MCF 10A (cell line): ENCODE results near the gene AGAP9. TPM values are rescaled to one million over a fixed set of nuclear protein-coding genes. Genes with fewer than 3 reads are reported as not detected.
"Not testable (repeated sequence)": the region's sequence is repeated elsewhere in the genome, so short reads cannot be mapped to it uniquely, and the experiment has no call there.

Experiments used
- BruUV-seq: library from RNA; stranded (reverse); fragments of 400-500 nt; replicated peaks from 2 replicates; lab custom pipeline; 2021; lab: Mats Ljungman, UMichigan
- CTCF ChIA-PET: fragments of 300-600 bp; sonication (Branson Sonifier 250); formaldehyde crosslinking; extraction: SDS; loops from one replicate; lab custom pipeline; 2021; ENCODE audit warnings: antibody characterized with exemption, inconsistent platforms; lab: Yijun Ruan, JAX
- POLR2A ChIA-PET: fragments of 300-600, 350-650 bp; sonication (Branson Sonifier 250); formaldehyde crosslinking; extraction: SDS; loops from one replicate; lab custom pipeline; 2020; ENCODE audit warnings: antibody characterized with exemption, inconsistent platforms; lab: Yijun Ruan, JAX
- DNase-seq: peaks from one replicate; pipeline ENCODE4 v3.0.0-alpha.2; 2018; ENCODE audit not compliant: unreplicated experiment
- H3K27ac Mint-ChIP-seq: one replicate; pipeline ENCODE4 v1.8.0; 2022; ENCODE audit warnings: mild to moderate bottlenecking, low read depth, mixed read lengths; ENCODE audit not compliant: unreplicated experiment
- H3K27me3 Mint-ChIP-seq: one replicate; pipeline ENCODE4 v1.8.0; 2022; ENCODE audit warnings: mixed read lengths; ENCODE audit not compliant: insufficient read depth, unreplicated experiment
- H3K36me3 Mint-ChIP-seq: one replicate; pipeline ENCODE4 v1.8.0; 2022; ENCODE audit warnings: mild to moderate bottlenecking, moderate library complexity, mixed read lengths; ENCODE audit not compliant: insufficient read depth, unreplicated experiment
- H3K4me1 Mint-ChIP-seq: one replicate; pipeline ENCODE4 v1.8.0; 2022; ENCODE audit warnings: mixed read lengths; ENCODE audit not compliant: insufficient read depth, unreplicated experiment
- H3K4me3 Mint-ChIP-seq: one replicate; pipeline ENCODE4 v1.8.0; 2022; ENCODE audit warnings: mild to moderate bottlenecking, moderate library complexity, mixed read lengths; ENCODE audit not compliant: unreplicated experiment
- H3K9me3 Mint-ChIP-seq: one replicate; pipeline ENCODE4 v1.8.0; 2022; ENCODE audit warnings: mixed read lengths; ENCODE audit not compliant: unreplicated experiment
- intact Hi-C: fragments of 100-400 bp; cut with micrococcal nuclease; formaldehyde crosslinking; loops from 2 replicates; pipeline ENCODE4 v1.14.1; 2022
- total RNA-seq: library from RNA; stranded (reverse); gene quantifications from 2 replicates; pipeline ENCODE4 v1.2.3, GENCODE V29; 2022

Gene AGAP9
- total RNA-seq, 1 experiment from 2014 or later, result 15.6 TPM

DNA sequence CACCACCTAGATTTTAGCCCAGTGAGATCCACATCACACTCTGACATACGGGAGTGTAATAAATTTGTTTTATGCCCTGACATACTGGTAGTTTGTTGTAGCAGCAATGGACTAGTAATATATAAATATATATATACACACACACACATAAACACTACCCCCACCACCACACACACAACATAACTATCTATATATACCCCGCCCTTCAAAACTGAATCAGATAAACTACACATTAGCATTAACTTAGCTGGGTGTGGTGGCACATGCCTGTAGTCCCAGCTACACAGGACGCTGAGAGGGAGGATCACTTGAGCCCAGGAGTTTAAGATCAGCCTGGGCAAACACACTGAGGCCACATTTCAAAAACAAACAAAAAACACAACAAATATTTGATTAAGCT is 13.0 kb upstream of the AGAP9 start:
- H3K9me3 Mint-ChIP-seq, BruUV-seq, CTCF ChIA-PET, H3K36me3 Mint-ChIP-seq, DNase-seq, H3K27me3 Mint-ChIP-seq, H3K4me1 Mint-ChIP-seq, H3K27ac Mint-ChIP-seq, H3K4me3 Mint-ChIP-seq, intact Hi-C loops, POLR2A ChIA-PET: not testable (repeated sequence)

GRCh38 chr10:47502313-47502712 is 21.1 kb downstream of the AGAP9 start:
- BruUV-seq, H3K4me3 Mint-ChIP-seq, POLR2A ChIA-PET, H3K27ac Mint-ChIP-seq, H3K9me3 Mint-ChIP-seq, H3K36me3 Mint-ChIP-seq, CTCF ChIA-PET, intact Hi-C loops, DNase-seq, H3K27me3 Mint-ChIP-seq, H3K4me1 Mint-ChIP-seq: not testable (repeated sequence)

DNA sequence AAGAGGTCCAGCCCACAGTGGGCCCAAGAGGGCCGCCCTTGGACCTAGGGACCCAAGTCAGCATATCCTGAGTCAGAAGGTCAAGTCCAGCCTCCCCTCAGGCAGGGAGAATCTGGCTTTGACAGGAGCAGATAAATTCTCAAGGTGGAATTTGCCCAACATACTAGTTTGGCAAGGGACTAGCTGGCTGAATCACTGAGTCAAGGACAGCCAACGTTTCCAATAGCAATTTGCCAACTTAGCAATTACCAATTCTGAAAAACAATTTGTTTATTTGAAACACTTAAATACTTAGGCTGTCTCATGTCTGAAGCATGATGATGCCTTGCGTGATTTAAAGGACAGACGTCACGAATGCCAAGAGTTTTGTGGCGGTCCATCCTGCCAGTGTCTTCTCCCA is 29.2 kb downstream of the AGAP9 start:
- H3K9me3 Mint-ChIP-seq, BruUV-seq, CTCF ChIA-PET, POLR2A ChIA-PET, DNase-seq, H3K36me3 Mint-ChIP-seq, H3K27ac Mint-ChIP-seq, H3K4me3 Mint-ChIP-seq, H3K27me3 Mint-ChIP-seq, H3K4me1 Mint-ChIP-seq, intact Hi-C loops: not testable (repeated sequence)

- H3K27ac Mint-ChIP-seq, intact Hi-C loops, H3K27me3 Mint-ChIP-seq, H3K9me3 Mint-ChIP-seq, DNase-seq, BruUV-seq, POLR2A ChIA-PET, H3K4me3 Mint-ChIP-seq, H3K36me3 Mint-ChIP-seq, H3K4me1 Mint-ChIP-seq, CTCF ChIA-PET: not testable (repeated sequence)
Measured at GRCh38 chr10:47491600-47491999, 31.8 kb downstream of the AGAP9 start, which contains the start of gene FAM25G. FAM25G (minus strand) TSS chr10:47491700; CDS start chr10:47491674, 26 bp downstream.

GRCh38 chr10:47489630-47490029 is 33.8 kb downstream of the AGAP9 start:
- POLR2A ChIA-PET, H3K4me1 Mint-ChIP-seq, H3K27ac Mint-ChIP-seq, intact Hi-C loops, BruUV-seq, CTCF ChIA-PET, H3K27me3 Mint-ChIP-seq, H3K9me3 Mint-ChIP-seq, DNase-seq, H3K36me3 Mint-ChIP-seq, H3K4me3 Mint-ChIP-seq: not testable (repeated sequence)

- DNase-seq, result peak; percentile 14
- POLR2A ChIA-PET, H3K4me1 Mint-ChIP-seq, H3K27me3 Mint-ChIP-seq, H3K36me3 Mint-ChIP-seq, CTCF ChIA-PET, H3K4me3 Mint-ChIP-seq, BruUV-seq, H3K27ac Mint-ChIP-seq, intact Hi-C loops, H3K9me3 Mint-ChIP-seq: not testable (repeated sequence)
Measured at GRCh38 chr10:47485943-47486342, 37.5 kb downstream of the AGAP9 start.

DNA sequence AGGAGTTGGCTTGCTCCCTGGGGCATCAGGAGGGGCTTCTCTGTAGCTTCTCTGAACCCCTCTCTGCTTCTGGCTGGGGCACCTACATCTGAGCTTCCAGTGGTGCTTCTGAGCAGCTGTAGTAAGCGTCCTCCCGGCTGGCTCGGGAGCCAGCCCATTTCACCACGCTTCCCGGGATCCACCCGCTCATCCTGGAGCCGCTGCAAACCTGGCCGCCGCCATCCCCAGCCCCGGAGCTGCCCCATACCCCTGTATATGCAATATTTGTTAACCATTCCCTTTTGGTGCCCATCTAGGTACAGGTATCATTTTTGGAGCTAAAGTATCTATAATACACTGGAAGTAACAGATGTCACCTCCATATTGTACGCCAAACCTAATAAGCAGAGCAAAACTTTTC is 38.7 kb downstream of the AGAP9 start:
- H3K36me3 Mint-ChIP-seq, CTCF ChIA-PET, POLR2A ChIA-PET, H3K4me1 Mint-ChIP-seq, DNase-seq, BruUV-seq, H3K27me3 Mint-ChIP-seq, H3K9me3 Mint-ChIP-seq, H3K27ac Mint-ChIP-seq, intact Hi-C loops, H3K4me3 Mint-ChIP-seq: not testable (repeated sequence)

- POLR2A ChIA-PET, H3K27me3 Mint-ChIP-seq, BruUV-seq, H3K9me3 Mint-ChIP-seq, intact Hi-C loops, H3K4me1 Mint-ChIP-seq, H3K36me3 Mint-ChIP-seq: not testable (repeated sequence)
- DNase-seq, result peak; percentile 78
- CTCF ChIA-PET, result interaction anchor here (0.7 kb wide), 1 partner anchor 29 kb away, joined by 3 read pairs; no protein-coding TSS in a partner anchor
- Mint-ChIP-seq H3K4me3 (peak within 1 kb of the TSS; percentile 87), H3K27ac (peak within 1 kb of the TSS; percentile 85)
Measured at GRCh38 chr10:47483923-47484322, 39.5 kb downstream of the AGAP9 start, which contains the start of gene ANXA8. ANXA8 (minus strand) TSS chr10:47484115; CDS start chr10:47483933, 182 bp downstream.

GRCh38 chr10:47482367-47482766 is 41.1 kb downstream of the AGAP9 start:
- H3K27ac Mint-ChIP-seq, H3K4me1 Mint-ChIP-seq, intact Hi-C loops, H3K9me3 Mint-ChIP-seq, CTCF ChIA-PET, POLR2A ChIA-PET, H3K4me3 Mint-ChIP-seq, H3K27me3 Mint-ChIP-seq, H3K36me3 Mint-ChIP-seq, DNase-seq: not testable (repeated sequence)
- TSS peak; percentile 37 for BruUV-seq
